Activated CD8-positive, alpha-beta T cell treated with anti-CD3 and anti-CD28 coated beads for 36 hours (primary cell): Measurements from ENCODE around the gene PRKAG2. TPM values are rescaled to one million over a fixed set of nuclear protein-coding genes. Genes with fewer than 3 reads are reported as not detected.

Experiments used
- ATAC-seq: fragments of 200-7000 bp; cut with Tn5 transposase; one replicate; pipeline ENCODE4 v1.10.0; 2021; ENCODE audit warnings: mild to moderate bottlenecking, moderate library complexity
- CTCF ChIA-PET: fragments of 350-600 bp; sonication (Branson Sonifier 250); formaldehyde crosslinking; loops from one replicate; lab custom pipeline; 2021; ENCODE audit warnings: antibody characterized with exemption; lab: Charles Lee
- POLR2A ChIA-PET: fragments of 350-600 bp; sonication (Branson Sonifier 250); formaldehyde crosslinking; loops from one replicate; lab custom pipeline; 2021; ENCODE audit warnings: antibody characterized with exemption; lab: Charles Lee
- DNase-seq: peaks from one replicate; pipeline ENCODE4 v3.0.0-alpha.2; 2020
- H3K27ac Mint-ChIP-seq: one replicate; pipeline ENCODE4 v1.8.0; 2021; ENCODE audit warnings: mild to moderate bottlenecking, mixed read lengths
- H3K27me3 Mint-ChIP-seq: one replicate; pipeline ENCODE4 v1.8.0; 2021; ENCODE audit warnings: mixed read lengths
- H3K36me3 Mint-ChIP-seq: one replicate; pipeline ENCODE4 v1.8.0; 2021; ENCODE audit warnings: low read depth, mixed read lengths
- H3K4me1 Mint-ChIP-seq: one replicate; pipeline ENCODE4 v1.8.0; 2021; ENCODE audit warnings: low read depth, mixed read lengths
- H3K4me3 Mint-ChIP-seq: one replicate; pipeline ENCODE4 v1.8.0; 2021; ENCODE audit warnings: mild to moderate bottlenecking, moderate library complexity, mixed read lengths
- H3K9me3 Mint-ChIP-seq: one replicate; pipeline ENCODE4 v1.8.0; 2021; ENCODE audit warnings: mixed read lengths
- intact Hi-C: fragments of 100-400 bp; cut with micrococcal nuclease; formaldehyde crosslinking; loops from one replicate; pipeline ENCODE4 v1.10.0; 2022
- total RNA-seq, 2 experiments: library from RNA; stranded (reverse); gene quantifications; one replicate each; pipeline ENCODE4 v1.2.3, GENCODE V29; 2021
- TF ChIP-seq, protein P1 (sequence below): fragments of 200-600 bp; IDR thresholded peaks from one replicate; pipeline ENCODE4 v1.8.0; 2022; ENCODE audit warnings: antibody characterized with exemption, mild to moderate bottlenecking

Gene PRKAG2
- total RNA-seq, 2 experiments from 2014 or later: 17.0 to 19.2 TPM

- POLR2A ChIA-PET: no interaction called here
- no peaks in the 10 kb centered on the region for H3K27me3 Mint-ChIP-seq
- no peaks in the 10 kb centered on the region for H3K36me3 Mint-ChIP-seq
- no peak overlapping the region for H3K27ac Mint-ChIP-seq
- DNase-seq: no peak
- CTCF ChIA-PET: no interaction called here
- intact Hi-C loops: no loop called here
- H3K4me1 Mint-ChIP-seq: peaks cover 3% of the 10 kb centered on the region
- no peak for ATAC-seq
- H3K4me3 Mint-ChIP-seq: no peak overlapping the region
- no peaks in the 10 kb centered on the region for H3K9me3 Mint-ChIP-seq
- TF ChIP-seq, protein P1, sequence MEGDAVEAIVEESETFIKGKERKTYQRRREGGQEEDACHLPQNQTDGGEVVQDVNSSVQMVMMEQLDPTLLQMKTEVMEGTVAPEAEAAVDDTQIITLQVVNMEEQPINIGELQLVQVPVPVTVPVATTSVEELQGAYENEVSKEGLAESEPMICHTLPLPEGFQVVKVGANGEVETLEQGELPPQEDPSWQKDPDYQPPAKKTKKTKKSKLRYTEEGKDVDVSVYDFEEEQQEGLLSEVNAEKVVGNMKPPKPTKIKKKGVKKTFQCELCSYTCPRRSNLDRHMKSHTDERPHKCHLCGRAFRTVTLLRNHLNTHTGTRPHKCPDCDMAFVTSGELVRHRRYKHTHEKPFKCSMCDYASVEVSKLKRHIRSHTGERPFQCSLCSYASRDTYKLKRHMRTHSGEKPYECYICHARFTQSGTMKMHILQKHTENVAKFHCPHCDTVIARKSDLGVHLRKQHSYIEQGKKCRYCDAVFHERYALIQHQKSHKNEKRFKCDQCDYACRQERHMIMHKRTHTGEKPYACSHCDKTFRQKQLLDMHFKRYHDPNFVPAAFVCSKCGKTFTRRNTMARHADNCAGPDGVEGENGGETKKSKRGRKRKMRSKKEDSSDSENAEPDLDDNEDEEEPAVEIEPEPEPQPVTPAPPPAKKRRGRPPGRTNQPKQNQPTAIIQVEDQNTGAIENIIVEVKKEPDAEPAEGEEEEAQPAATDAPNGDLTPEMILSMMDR: no peak
Observed at GRCh38 chr7:151721236-151721635, 155.7 kb downstream of the PRKAG2 start.

GRCh38 chr7:151720280-151720679 is 156.6 kb downstream of the PRKAG2 start:
- H3K27ac Mint-ChIP-seq: no peak overlapping the region

DNA sequence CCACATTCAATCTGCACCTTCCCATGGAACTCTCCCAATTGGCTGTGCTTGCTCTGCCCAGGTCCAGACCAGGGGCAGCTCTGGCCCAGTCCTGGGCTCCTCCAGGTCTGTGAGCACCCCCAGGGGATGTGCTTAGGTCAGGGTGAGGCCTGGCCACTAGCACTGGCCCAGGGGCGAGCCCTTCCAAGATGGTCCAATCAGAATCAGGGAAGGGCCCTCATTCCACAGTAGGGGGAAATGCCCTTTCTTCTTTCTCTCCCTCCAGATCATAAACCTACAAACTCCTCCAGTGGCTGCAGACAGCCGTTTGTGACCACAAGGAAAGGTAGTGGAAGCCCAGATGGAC is 157.0 kb downstream of the PRKAG2 start:
- Mint-ChIP-seq H3K36me3 (no peaks in the 10 kb centered on the region), H3K4me3 (no peak overlapping the region), H3K9me3 (no peaks in the 10 kb centered on the region), H3K27ac (no peak overlapping the region), H3K27me3 (no peaks in the 10 kb centered on the region), H3K4me1 (no peaks in the 10 kb centered on the region)
- intact Hi-C loops: no loop called here
- DNase-seq (no peak), ATAC-seq (no peak)
- ChIA-PET POLR2A (no interaction called here), CTCF (no interaction called here)
- TF ChIP-seq, protein P1: no peak

More at GRCh38 chr7:151720280-151720679, 156.6 kb downstream of the PRKAG2 start:
- intact Hi-C loops: no loop called here
- H3K9me3 Mint-ChIP-seq: no peaks in the 10 kb centered on the region
- ATAC-seq (no peak), DNase-seq (no peak)
- no peaks in the 10 kb centered on the region for H3K27me3 Mint-ChIP-seq
- ChIA-PET CTCF (no interaction called here), POLR2A (no interaction called here)
- TF ChIP-seq, protein P1: no peak
- H3K4me1 Mint-ChIP-seq: peaks cover 2% of the 10 kb centered on the region
- no peaks in the 10 kb centered on the region for H3K36me3 Mint-ChIP-seq
- no peak overlapping the region for H3K4me3 Mint-ChIP-seq

- Mint-ChIP-seq H3K9me3 (no peaks in the 10 kb centered on the region), H3K36me3 (no peaks in the 10 kb centered on the region), H3K27me3 (no peaks in the 10 kb centered on the region), H3K4me1 (no peaks in the 10 kb centered on the region), H3K27ac (no peak overlapping the region), H3K4me3 (no peak overlapping the region)
- DNase-seq (no peak), ATAC-seq (no peak)
- intact Hi-C loops: no loop called here
- POLR2A ChIA-PET: no interaction called here
- TF ChIP-seq, protein P1: no peak
- CTCF ChIA-PET: interaction anchor here (0.8 kb wide), 1 partner anchor 40 kb away, joined by 3 read pairs; no protein-coding TSS in a partner anchor
Observed at GRCh38 chr7:151719031-151719896, 157.7 kb downstream of the PRKAG2 start.

- no peaks in the 10 kb centered on the region for H3K9me3 Mint-ChIP-seq
- ChIA-PET POLR2A (interaction anchor here (0.7 kb wide), 1 partner anchor 85 kb away, joined by 3 read pairs; no protein-coding TSS in a partner anchor), CTCF (interaction anchor here (1.4 kb wide), 1 partner anchor 42 kb away, joined by 4 read pairs; no protein-coding TSS in a partner anchor)
- no peaks in the 10 kb centered on the region for H3K4me1 Mint-ChIP-seq
- ATAC-seq (no peak), DNase-seq (no peak)
- no peaks in the 10 kb centered on the region for H3K27me3 Mint-ChIP-seq
- intact Hi-C loops: no loop called here
- no peaks in the 10 kb centered on the region for H3K36me3 Mint-ChIP-seq
- no peak overlapping the region for H3K27ac Mint-ChIP-seq
- H3K4me3 Mint-ChIP-seq: no peak overlapping the region
- TF ChIP-seq, protein P1: no peak
Observed at GRCh38 chr7:151717918-151718317, 159.0 kb downstream of the PRKAG2 start.
